K562 (cell line): Measurements from ENCODE around the gene TMEM252. TPM values are rescaled to one million over a fixed set of nuclear protein-coding genes. Genes with fewer than 3 reads are reported as not detected.
A peak's percentile ranks its signal among the peaks of the same experiment; 100 is the strongest.

ENCODE experiments used
- ATF1 ChIP-seq, 2 experiments: fragments of 450-650 bp in 1 of 2; IDR thresholded peaks; 2 replicates each; pipeline ENCODE4 v1.6.1; 2016; ENCODE audit warnings: missing compliant biosample characterization in 1 of 2, missing genetic modification characterization in 1 of 2
- ELF2 ChIP-seq: fragments of 250-450 bp; sonication (Bioruptor Pico); IDR thresholded peaks from 2 replicates; pipeline ENCODE4 v1.5.0; 2021; ENCODE audit warnings: mild to moderate bottlenecking
- ILF3 ChIP-seq: fragments of 450-650 bp; IDR thresholded peaks from 2 replicates; pipeline ENCODE4 v1.6.1; 2018; ENCODE audit warnings: antibody characterized with exemption, mild to moderate bottlenecking, moderate library complexity, borderline replicate concordance
- MLX ChIP-seq, 2 experiments: fragments of 450-650 bp in 1 of 2; sonication (generic) in 1 of 2; formaldehyde crosslinking; conservative IDR thresholded peaks; 2 replicates each; pipeline versions ENCODE4 v1.4.0 to v1.8.1; 2020 to 2022; ENCODE audit warnings: mild to moderate bottlenecking in 1 of 2, missing genetic modification reagents in 1 of 2
- NFE2 ChIP-seq: IDR thresholded peaks from 2 replicates; pipeline ENCODE4 v1.6.1; 2014; ENCODE audit warnings: antibody characterized with exemption, low read depth
- NFIX ChIP-seq: fragments of 250-450 bp; sonication (Bioruptor Pico); IDR thresholded peaks from 2 replicates; pipeline ENCODE4 v1.4.0; 2020; ENCODE audit warnings: low read depth, mild to moderate bottlenecking, moderate library complexity
- NR3C1 ChIP-seq: sonication (generic); formaldehyde crosslinking; IDR thresholded peaks from 2 replicates; pipeline ENCODE4 v1.8.1; 2022; ENCODE audit warnings: missing genetic modification reagents
- PHF20 ChIP-seq: fragments of 450-650 bp; IDR thresholded peaks from 2 replicates; pipeline ENCODE4 v1.6.1; 2018; ENCODE audit not compliant: partially characterized antibody
- TAL1 ChIP-seq: fragments of 450-650 bp; IDR thresholded peaks from 2 replicates; pipeline ENCODE4 v1.6.1; 2016; ENCODE audit warnings: mild to moderate bottlenecking
- ZBTB8A ChIP-seq: fragments of 450-650 bp; IDR thresholded peaks from 2 replicates; pipeline ENCODE4 v1.6.1; 2018; ENCODE audit warnings: mild to moderate bottlenecking, moderate library complexity; ENCODE audit not compliant: partially characterized antibody
- ZNF217 ChIP-seq: sonication (generic); formaldehyde crosslinking; IDR thresholded peaks from 2 replicates; pipeline ENCODE4 v1.8.0; 2022; ENCODE audit warnings: mild to moderate bottlenecking, missing genetic modification reagents
- ZNF280A ChIP-seq: fragments of 450-650 bp; IDR thresholded peaks from 2 replicates; pipeline ENCODE4 v1.6.1; 2018; ENCODE audit warnings: mild to moderate bottlenecking, low read depth; ENCODE audit not compliant: partially characterized antibody
- ZNF384 ChIP-seq: IDR thresholded peaks from 2 replicates; pipeline ENCODE4 v1.6.1; 2012; ENCODE audit warnings: low read depth, low read length, improper control_type of control experiment
- ZNF583 ChIP-seq: fragments of 250-450 bp; sonication (Bioruptor Pico); IDR thresholded peaks from 2 replicates; pipeline ENCODE4 v1.4.0; 2020
- polyA plus RNA-seq, 8 experiments: library from polyadenylated mRNA; depleted of rRNA in 4 of 8; stranded (reverse) in 5 of 8; unstranded in 3 of 8; fragments of >200 nt; fragmentation: Nextera tagmentation in 2 of 8; fragmentation: Illumina TruSeq in 1 of 8; extraction: Ambion mirVana in 2 of 8; extraction: Trizol in 1 of 8; gene quantifications; 2 replicates each; pipeline versions ENCODE4 v1.2.1 to v1.2.3, GENCODE V29; 2011 to 2014; ENCODE audit warnings: inconsistent platforms in 1 of 8, missing spikeins in 1 of 8
- total RNA-seq, 7 experiments: library from RNA; depleted of rRNA in 6 of 7; stranded (reverse); fragments of >200 nt in 6 of 7; fragmentation: Illumina TruSeq in 2 of 7; extraction: Trizol in 2 of 7; gene quantifications; 2 replicates each; pipeline versions ENCODE4 v1.2.1 to v1.2.3, GENCODE V29; 2011 to 2021; ENCODE audit warnings: low replicate concordance in 1 of 7
- TF ChIP-seq, protein P1 (sequence below): fragments of 250-450 bp; sonication (Bioruptor Pico); IDR thresholded peaks from 2 replicates; pipeline ENCODE4 v1.5.0; 2021; ENCODE audit warnings: mild to moderate bottlenecking, moderate library complexity
- TF ChIP-seq, protein P2 (sequence below): fragments of 450-650 bp; formaldehyde crosslinking; IDR thresholded peaks from 2 replicates; pipeline ENCODE4 v1.4.0; 2020; ENCODE audit warnings: mild to moderate bottlenecking
- TF ChIP-seq, protein P3 (sequence below): fragments of 250-450 bp; sonication (Bioruptor Pico); IDR thresholded peaks from 2 replicates; pipeline ENCODE4 v1.6.1; 2021; ENCODE audit warnings: mild to moderate bottlenecking

Gene TMEM252
- total and polyA plus RNA-seq, 9 of the 15 experiments (the other 6 are each of a cell fraction or from before 2014, with no cell fraction given), result not detected

DNA sequence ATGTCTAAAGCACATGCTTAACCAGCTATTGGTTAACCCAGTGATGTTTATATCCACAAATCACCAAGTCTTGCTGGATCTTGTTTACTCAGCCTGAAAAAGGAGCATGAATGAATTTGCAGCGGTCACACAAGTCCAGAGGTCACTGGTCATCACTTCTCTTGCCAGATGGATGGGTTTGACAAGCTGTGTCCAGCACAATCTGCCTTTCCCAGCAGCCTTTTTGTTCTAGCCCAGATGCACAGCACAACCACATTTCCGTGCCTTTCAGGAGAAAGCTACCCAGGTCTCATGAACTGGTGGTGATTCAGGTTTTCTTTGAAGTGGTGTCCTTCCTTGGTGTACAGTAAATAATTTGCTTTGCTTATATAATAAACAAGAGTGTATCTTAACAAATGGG, 32.1 kb downstream of the TMEM252 start (continued):
- TF ChIP-seq, protein P1, sequence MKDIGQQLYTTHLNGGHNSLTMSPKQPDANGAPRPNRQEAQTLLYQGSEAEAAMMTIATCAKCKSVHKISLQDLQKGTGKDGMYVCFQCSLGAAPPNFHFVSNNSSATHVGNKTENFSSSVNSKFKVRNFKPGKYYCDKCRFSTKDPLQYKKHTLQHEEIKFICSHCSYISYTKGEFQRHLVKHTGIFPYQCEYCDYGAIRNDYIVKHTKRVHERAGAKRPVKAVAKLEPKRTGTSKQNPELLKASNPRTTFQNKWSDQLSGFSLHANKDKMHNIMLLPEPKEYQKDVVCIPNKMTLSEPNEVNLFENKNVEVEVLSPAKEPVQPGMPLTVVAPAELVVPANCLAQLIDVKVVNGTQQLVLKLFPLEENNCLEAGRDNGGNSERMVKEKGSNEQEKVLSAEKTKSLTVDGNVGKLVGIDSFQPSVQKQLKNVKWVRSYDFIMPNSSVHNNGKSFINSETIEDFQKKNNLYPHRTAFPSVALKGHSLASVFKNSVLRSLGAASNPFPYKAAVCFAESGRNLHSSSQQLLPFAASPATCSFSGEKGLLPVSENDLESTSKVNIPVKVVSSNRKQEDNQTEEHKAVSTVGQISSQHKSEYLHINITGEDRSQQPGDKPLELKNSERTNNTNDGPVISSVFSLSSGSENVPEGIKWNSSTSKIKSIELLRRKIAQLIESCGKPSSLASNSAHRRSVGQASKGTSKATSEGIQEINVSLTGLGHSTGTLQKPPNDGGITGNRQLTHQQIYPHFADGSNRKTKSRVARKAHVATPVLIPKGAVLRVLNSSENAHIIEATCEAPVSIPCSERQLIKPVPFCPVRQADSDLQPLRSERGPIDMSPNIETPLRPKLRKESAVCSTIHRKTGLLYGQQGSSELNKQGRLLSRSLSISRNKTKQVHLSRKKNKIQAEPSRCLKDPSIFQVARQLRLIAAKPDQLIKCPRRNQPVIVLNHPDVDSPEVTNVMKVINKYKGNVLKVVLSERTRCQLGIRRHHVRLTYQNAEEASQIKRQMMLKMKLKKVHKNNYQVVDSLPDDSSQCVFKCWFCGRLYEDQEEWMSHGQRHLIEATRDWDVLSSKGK, result no peak
- TF ChIP-seq ZNF217 (CRISPR knock-in tag), result no peak
- TF ChIP-seq ZNF583 (CRISPR knock-in tag), result no peak
- peak; percentile 97 for TF ChIP-seq TAL1
- no peak for TF ChIP-seq NFIX (CRISPR knock-in tag)
- no peak for TF ChIP-seq MLX (CRISPR knock-in tag; conservative IDR thresholded peaks at IDR 0.05)
- no peak for TF ChIP-seq ILF3
- no peak for TF ChIP-seq NR3C1 (CRISPR knock-in tag)
- TF ChIP-seq ZNF384, result no peak
- TF ChIP-seq, protein P2, sequence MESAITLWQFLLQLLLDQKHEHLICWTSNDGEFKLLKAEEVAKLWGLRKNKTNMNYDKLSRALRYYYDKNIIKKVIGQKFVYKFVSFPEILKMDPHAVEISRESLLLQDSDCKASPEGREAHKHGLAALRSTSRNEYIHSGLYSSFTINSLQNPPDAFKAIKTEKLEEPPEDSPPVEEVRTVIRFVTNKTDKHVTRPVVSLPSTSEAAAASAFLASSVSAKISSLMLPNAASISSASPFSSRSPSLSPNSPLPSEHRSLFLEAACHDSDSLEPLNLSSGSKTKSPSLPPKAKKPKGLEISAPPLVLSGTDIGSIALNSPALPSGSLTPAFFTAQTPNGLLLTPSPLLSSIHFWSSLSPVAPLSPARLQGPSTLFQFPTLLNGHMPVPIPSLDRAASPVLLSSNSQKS (CRISPR knock-in tag), result no peak
- TF ChIP-seq ELF2 (CRISPR knock-in tag), result no peak
- no peak for TF ChIP-seq ZBTB8A
- TF ChIP-seq NFE2, result no peak
- no peak for TF ChIP-seq ZNF280A
- no peak for TF ChIP-seq ATF1 (CRISPR knock-in tag; IDR thresholded peaks at IDR 0.05)
- TF ChIP-seq ATF1 (tag; IDR thresholded peaks at IDR 0.05), result no peak
- TF ChIP-seq PHF20, result no peak
- TF ChIP-seq, protein P3, sequence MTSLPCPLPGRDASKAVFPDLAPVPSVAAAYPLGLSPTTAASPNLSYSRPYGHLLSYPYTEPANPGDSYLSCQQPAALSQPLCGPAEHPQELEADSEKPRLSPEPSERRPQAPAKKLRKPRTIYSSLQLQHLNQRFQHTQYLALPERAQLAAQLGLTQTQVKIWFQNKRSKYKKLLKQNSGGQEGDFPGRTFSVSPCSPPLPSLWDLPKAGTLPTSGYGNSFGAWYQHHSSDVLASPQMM (CRISPR knock-in tag), result no peak
